Activated CD4-positive, alpha-beta T cell treated with anti-CD3 and anti-CD28 coated beads, Interleukin-2, amount 10 ng/mL, durations not matched to agents 7 days and 5 days (primary cell): Measurements from ENCODE around the gene PKMYT1. TPM values are rescaled to one million over a fixed set of nuclear protein-coding genes. Genes with fewer than 3 reads are reported as not detected.
"Not testable (repeated sequence)": the region's sequence is repeated elsewhere in the genome, so short reads cannot be mapped to it uniquely, and the experiment has no call there.

ENCODE experiments used
- CTCF ChIA-PET: fragments of 350-600 bp; sonication (Branson Sonifier 250); formaldehyde crosslinking; loops from one replicate; lab custom pipeline; 2021; ENCODE audit warnings: antibody characterized with exemption; lab: Charles Lee
- POLR2A ChIA-PET: fragments of 350-600 bp; sonication (Branson Sonifier 250); formaldehyde crosslinking; loops from one replicate; lab custom pipeline; 2021; ENCODE audit warnings: antibody characterized with exemption; lab: Charles Lee
- DNase-seq: peaks from one replicate; pipeline ENCODE4 v3.0.0-alpha.2; 2020
- H3K27ac Mint-ChIP-seq: one replicate; pipeline ENCODE4 v1.8.0; 2021; ENCODE audit warnings: mild to moderate bottlenecking, moderate library complexity, mixed read lengths
- H3K27me3 Mint-ChIP-seq: one replicate; pipeline ENCODE4 v1.8.0; 2021; ENCODE audit warnings: mixed read lengths
- H3K36me3 Mint-ChIP-seq: one replicate; pipeline ENCODE4 v1.8.0; 2021; ENCODE audit warnings: low read depth, mixed read lengths
- H3K4me1 Mint-ChIP-seq: one replicate; pipeline ENCODE4 v1.8.0; 2021; ENCODE audit warnings: mixed read lengths
- H3K4me3 Mint-ChIP-seq: one replicate; pipeline ENCODE4 v1.8.0; 2021; ENCODE audit warnings: mild to moderate bottlenecking, moderate library complexity, mixed read lengths
- H3K9me3 Mint-ChIP-seq: one replicate; pipeline ENCODE4 v1.8.0; 2021; ENCODE audit warnings: mixed read lengths
- total RNA-seq, 2 experiments: library from RNA; stranded (reverse); gene quantifications; one replicate each; pipeline ENCODE4 v1.2.3, GENCODE V29; 2021

Gene PKMYT1
- total RNA-seq, 2 experiments from 2014 or later, result 122 to 151 TPM

- DNase-seq, result no peak
- Mint-ChIP-seq H3K36me3 (peaks cover 23% of the 10 kb centered on the region), H3K27me3 (no peaks in the 10 kb centered on the region), H3K4me1 (no peaks in the 10 kb centered on the region), H3K4me3 (no peak overlapping the region), H3K9me3 (no peaks in the 10 kb centered on the region), H3K27ac (no peak overlapping the region)
- CTCF ChIA-PET, result interaction anchor here (0.6 to 1.4 kb wide), 3 partner anchors 15 to 221 kb away, joined by 3 to 4 read pairs (median 3); no protein-coding TSS in a partner anchor
- POLR2A ChIA-PET, result no interaction called here
These were observed 38.2 kb downstream of the PKMYT1 start for GRCh38 chr16:2942045-2942444.

GRCh38 chr16:2939968-2940367, 40.3 kb downstream of the PKMYT1 start:
- ChIA-PET POLR2A (no interaction called here), CTCF (interaction anchor here (0.8 to 1.8 kb wide), 4 partner anchors 13 to 98 kb away, joined by 3 to 6 read pairs (median 3); partner anchors contain the start of gene PKMYT1)
- DNase-seq, result no peak
- Mint-ChIP-seq H3K9me3 (no peaks in the 10 kb centered on the region), H3K27me3 (no peaks in the 10 kb centered on the region), H3K4me1 (peaks cover 7% of the 10 kb centered on the region), H3K4me3 (no peak overlapping the region), H3K36me3 (peaks cover 29% of the 10 kb centered on the region), H3K27ac (no peak overlapping the region)

DNA sequence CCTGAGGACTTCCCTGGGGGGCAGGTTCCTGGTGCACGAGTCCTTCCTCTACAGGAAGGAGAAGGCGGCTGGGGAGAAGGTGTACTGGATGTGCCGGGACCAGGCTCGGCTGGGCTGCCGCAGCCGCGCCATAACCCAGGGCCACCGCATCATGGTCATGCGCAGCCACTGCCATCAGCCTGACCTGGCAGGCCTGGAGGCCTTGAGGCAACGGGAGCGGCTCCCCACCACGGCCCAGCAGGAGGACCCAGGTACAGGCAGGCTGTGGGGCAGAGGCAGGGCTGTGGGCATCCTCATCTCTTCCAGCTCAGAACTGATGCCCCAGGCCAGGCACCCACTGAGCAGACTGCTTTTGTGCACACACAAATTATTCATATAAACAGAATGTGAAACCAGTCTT, 42.0 kb downstream of the PKMYT1 start:
- H3K4me1 Mint-ChIP-seq, result peaks cover 7% of the 10 kb centered on the region
- peaks cover 33% of the 10 kb centered on the region for H3K36me3 Mint-ChIP-seq

DNA sequence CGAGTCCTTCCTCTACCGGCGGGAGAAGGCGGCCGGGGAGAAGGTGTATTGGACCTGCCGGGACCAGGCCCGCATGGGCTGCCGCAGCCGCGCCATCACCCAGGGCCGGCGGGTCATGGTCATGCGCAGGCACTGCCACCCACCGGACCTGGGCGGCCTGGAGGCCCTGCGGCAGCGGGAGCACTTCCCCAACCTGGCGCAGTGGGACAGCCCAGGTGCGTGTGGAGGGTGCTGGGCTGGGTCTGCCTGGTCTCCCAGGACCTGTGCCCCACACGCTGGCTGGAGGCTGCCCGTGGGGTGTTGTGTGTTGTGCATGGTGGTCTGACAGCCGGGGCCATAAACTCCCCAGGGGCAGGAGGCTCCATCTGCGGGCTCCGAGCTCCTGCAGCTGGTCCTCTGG, 43.1 kb downstream of the PKMYT1 start:
- no peak for DNase-seq
- H3K27ac Mint-ChIP-seq, result peak overlapping the region; percentile 41
- peaks cover 7% of the 10 kb centered on the region for H3K4me1 Mint-ChIP-seq
- H3K36me3 Mint-ChIP-seq, result peaks cover 34% of the 10 kb centered on the region
- no peak overlapping the region for H3K4me3 Mint-ChIP-seq
- ChIA-PET POLR2A (no interaction called here), CTCF (interaction anchor here (0.6 kb wide), 1 partner anchor 22 kb away, joined by 3 read pairs; no protein-coding TSS in a partner anchor)
- no peaks in the 10 kb centered on the region for H3K27me3 Mint-ChIP-seq
- no peaks in the 10 kb centered on the region for H3K9me3 Mint-ChIP-seq

More for the DNA sequence above, 42.0 kb downstream of the PKMYT1 start:
- DNase-seq, result no peak
- CTCF ChIA-PET, result interaction anchor here (1.8 kb wide), 1 partner anchor 11 kb away, joined by 6 read pairs; no protein-coding TSS in a partner anchor
- Mint-ChIP-seq H3K27ac (no peak overlapping the region), H3K9me3 (no peaks in the 10 kb centered on the region), H3K4me3 (no peak overlapping the region), H3K27me3 (no peaks in the 10 kb centered on the region)
- POLR2A ChIA-PET, result no interaction called here

GRCh38 chr16:2936436-2937011, 43.7 kb downstream of the PKMYT1 start:
- POLR2A ChIA-PET, result no interaction called here
- Mint-ChIP-seq H3K27ac (no peak overlapping the region), H3K4me3 (no peak overlapping the region), H3K4me1 (peaks cover 7% of the 10 kb centered on the region), H3K36me3 (peaks cover 34% of the 10 kb centered on the region), H3K9me3 (no peaks in the 10 kb centered on the region), H3K27me3 (no peaks in the 10 kb centered on the region)
- CTCF ChIA-PET, result interaction anchor here (1.3 kb wide), 1 partner anchor 144 kb away, joined by 3 read pairs; no protein-coding TSS in a partner anchor
- no peak for DNase-seq

- CTCF ChIA-PET, result interaction anchor here (1.4 kb wide), 1 partner anchor 66 kb away, joined by 3 read pairs; no protein-coding TSS in a partner anchor
- no peaks in the 10 kb centered on the region for H3K9me3 Mint-ChIP-seq
These were observed 45.8 kb downstream of the PKMYT1 start for GRCh38 chr16:2934450-2934849.

GRCh38 chr16:2933701-2934100, 46.5 kb downstream of the PKMYT1 start:
- H3K27ac Mint-ChIP-seq, result no peak overlapping the region

More at GRCh38 chr16:2934450-2934849, 45.8 kb downstream of the PKMYT1 start:
- POLR2A ChIA-PET, result no interaction called here
- H3K36me3 Mint-ChIP-seq, result peaks cover 23% of the 10 kb centered on the region
- peaks cover 7% of the 10 kb centered on the region for H3K4me1 Mint-ChIP-seq
- no peak overlapping the region for H3K4me3 Mint-ChIP-seq
- H3K27ac Mint-ChIP-seq, result no peak overlapping the region
- no peak for DNase-seq
- H3K27me3 Mint-ChIP-seq, result no peaks in the 10 kb centered on the region

DNA sequence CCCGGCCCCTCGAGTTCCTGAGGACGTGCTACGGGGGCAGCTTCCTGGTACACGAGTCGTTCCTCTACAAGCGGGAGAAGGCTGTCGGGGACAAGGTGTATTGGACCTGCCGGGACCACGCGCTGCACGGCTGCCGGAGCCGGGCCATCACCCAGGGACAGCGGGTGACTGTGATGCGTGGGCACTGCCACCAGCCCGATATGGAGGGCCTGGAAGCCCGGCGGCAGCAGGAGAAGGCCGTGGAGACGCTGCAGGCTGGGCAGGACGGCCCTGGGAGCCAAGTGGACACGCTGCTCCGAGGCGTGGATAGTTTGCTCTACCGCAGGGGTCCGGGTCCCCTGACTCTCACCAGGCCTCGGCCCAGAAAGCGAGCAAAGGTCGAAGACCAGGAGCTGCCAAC, 47.1 kb downstream of the PKMYT1 start:
- Mint-ChIP-seq H3K4me1 (peaks cover 7% of the 10 kb centered on the region), H3K4me3 (no peak overlapping the region), H3K9me3 (no peaks in the 10 kb centered on the region), H3K27me3 (no peaks in the 10 kb centered on the region), H3K27ac (no peak overlapping the region), H3K36me3 (peaks cover 20% of the 10 kb centered on the region)
- ChIA-PET POLR2A (no interaction called here), CTCF (no interaction called here)
- no peak for DNase-seq

More at GRCh38 chr16:2933701-2934100, 46.5 kb downstream of the PKMYT1 start:
- Mint-ChIP-seq H3K27me3 (no peaks in the 10 kb centered on the region), H3K4me1 (peaks cover 7% of the 10 kb centered on the region), H3K9me3 (no peaks in the 10 kb centered on the region), H3K4me3 (no peak overlapping the region), H3K36me3 (peaks cover 22% of the 10 kb centered on the region)
- no peak for DNase-seq
- ChIA-PET CTCF (no interaction called here), POLR2A (no interaction called here)

DNA sequence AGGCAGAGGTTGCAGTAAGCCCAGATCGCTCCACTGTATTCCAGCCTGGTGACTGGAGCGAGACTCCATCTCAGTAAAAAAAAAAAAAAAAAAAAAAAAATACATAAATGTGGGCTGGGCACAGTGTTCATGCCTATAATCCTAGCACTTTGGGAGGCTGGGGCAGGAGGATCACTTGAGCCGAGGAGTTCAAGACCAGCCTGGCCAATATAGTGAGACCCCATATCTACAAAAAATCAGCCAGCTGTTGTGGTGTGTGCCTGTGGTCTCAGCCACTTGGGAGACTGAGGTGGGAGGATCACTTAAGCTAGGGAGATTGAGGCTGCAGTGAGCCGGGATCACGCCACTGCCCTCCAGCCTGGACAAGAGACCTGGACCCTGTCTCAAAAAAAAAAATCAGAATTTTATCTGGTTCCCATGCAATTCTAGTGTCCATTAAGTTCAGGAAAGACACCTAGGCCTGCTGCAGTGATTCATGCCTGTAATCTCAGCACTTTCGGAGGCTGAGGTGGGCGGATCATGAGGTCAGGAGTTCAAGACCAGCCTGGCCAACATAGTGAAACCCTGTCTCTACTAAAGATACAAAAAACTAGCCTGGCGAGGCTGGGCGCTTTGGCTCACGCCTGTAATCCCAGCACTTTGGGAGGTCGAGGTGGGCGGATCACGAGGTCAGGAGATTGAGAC, 48.9 kb downstream of the PKMYT1 start:
- POLR2A ChIA-PET, H3K27me3 Mint-ChIP-seq, H3K9me3 Mint-ChIP-seq, H3K27ac Mint-ChIP-seq, H3K4me3 Mint-ChIP-seq, DNase-seq: not testable (repeated sequence)
- H3K36me3 Mint-ChIP-seq, result peaks cover 17% of the 10 kb centered on the region
- CTCF ChIA-PET, result interaction anchor here (0.6 to 1.2 kb wide), 4 partner anchors 8 to 140 kb away, joined by 3 to 4 read pairs (median 4); no protein-coding TSS in a partner anchor
- peaks cover 20% of the 10 kb centered on the region for H3K4me1 Mint-ChIP-seq

DNA sequence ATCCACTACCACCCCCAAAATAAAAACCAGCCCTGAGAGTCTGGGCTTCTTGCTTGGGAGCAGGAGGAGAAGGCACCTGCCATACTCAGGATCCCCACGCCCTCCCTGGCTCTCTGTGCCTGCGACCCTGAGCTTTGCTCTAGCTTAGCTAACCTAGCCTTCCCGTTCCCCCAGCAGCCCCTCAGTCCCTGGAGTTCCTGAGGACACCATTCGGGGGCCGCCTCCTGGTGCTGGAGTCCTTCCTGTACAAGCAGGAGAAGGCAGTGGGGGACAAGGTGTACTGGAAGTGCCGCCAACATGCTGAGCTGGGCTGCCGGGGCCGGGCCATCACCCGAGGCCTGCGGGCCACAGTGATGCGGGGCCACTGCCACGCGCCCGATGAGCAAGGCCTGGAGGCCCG, 50.0 kb downstream of the PKMYT1 start:
- CTCF ChIA-PET, result interaction anchor here (0.8 to 1.4 kb wide), 2 partner anchors 10 to 62 kb away, joined by 4 to 5 read pairs; no protein-coding TSS in a partner anchor
- H3K27ac Mint-ChIP-seq, result no peak overlapping the region

GRCh38 chr16:2929693-2930092, 50.6 kb downstream of the PKMYT1 start:
- Mint-ChIP-seq H3K4me1 (peaks cover 17% of the 10 kb centered on the region), H3K36me3 (peaks cover 10% of the 10 kb centered on the region), H3K27me3 (no peaks in the 10 kb centered on the region), H3K27ac (no peak overlapping the region), H3K4me3 (no peak overlapping the region), H3K9me3 (no peaks in the 10 kb centered on the region)
- POLR2A ChIA-PET, result no interaction called here
- no peak for DNase-seq
- CTCF ChIA-PET, result interaction anchor here (1.4 kb wide), 1 partner anchor 62 kb away, joined by 5 read pairs; no protein-coding TSS in a partner anchor

More for the DNA sequence above, 50.0 kb downstream of the PKMYT1 start:
- Mint-ChIP-seq H3K9me3 (no peaks in the 10 kb centered on the region), H3K4me1 (peaks cover 18% of the 10 kb centered on the region), H3K4me3 (no peak overlapping the region), H3K36me3 (peaks cover 11% of the 10 kb centered on the region), H3K27me3 (no peaks in the 10 kb centered on the region)
- POLR2A ChIA-PET, result no interaction called here
- no peak for DNase-seq

DNA sequence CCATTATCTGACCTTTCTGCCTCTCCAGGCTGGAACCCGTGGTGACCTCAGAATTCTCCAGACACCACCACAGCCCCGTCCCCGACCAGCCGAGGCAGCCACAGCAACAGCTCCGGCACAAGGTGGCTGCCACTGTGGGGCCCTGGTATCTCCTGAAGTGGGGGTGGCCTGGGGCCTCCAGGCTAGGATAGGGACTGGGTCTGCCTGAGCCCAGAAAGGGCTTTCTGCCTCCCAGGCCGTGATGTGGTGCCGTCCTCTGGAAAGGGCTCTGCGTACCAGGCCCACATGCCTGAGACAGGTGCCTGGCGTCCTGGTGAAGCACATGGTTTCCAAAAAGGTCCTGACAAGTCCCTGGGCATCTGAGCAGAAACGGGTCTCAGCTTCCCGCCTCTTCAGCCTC, 51.5 kb downstream of the PKMYT1 start:
- no peaks in the 10 kb centered on the region for H3K27me3 Mint-ChIP-seq
- no peak overlapping the region for H3K27ac Mint-ChIP-seq
- peaks cover 17% of the 10 kb centered on the region for H3K4me1 Mint-ChIP-seq
- H3K4me3 Mint-ChIP-seq, result no peak overlapping the region
- DNase-seq, result no peak
- no peaks in the 10 kb centered on the region for H3K9me3 Mint-ChIP-seq
- CTCF ChIA-PET, result no interaction called here
- POLR2A ChIA-PET, result no interaction called here
- peaks cover 4% of the 10 kb centered on the region for H3K36me3 Mint-ChIP-seq

DNA sequence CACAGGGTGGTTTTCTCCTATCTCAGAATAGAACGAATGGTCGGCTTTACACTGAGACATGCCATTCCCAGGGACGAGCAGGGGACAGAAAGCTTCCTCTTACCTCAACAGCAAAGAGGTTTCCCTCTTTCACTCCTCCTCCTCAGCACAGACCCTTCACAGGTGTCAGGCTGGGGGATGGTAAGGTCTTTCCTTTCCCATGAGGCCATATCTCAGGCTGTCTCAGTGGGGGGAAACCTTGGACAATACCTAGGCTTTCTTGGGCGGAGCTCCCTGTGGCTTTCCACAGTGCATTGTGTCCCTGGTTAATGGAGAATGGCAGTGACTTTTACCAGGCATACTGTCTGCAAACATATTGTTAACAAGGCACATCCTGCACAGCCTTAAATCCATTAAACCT, 52.1 kb downstream of the PKMYT1 start:
- CTCF ChIA-PET, result interaction anchor here (1.2 to 2.0 kb wide), 2 partner anchors 11 to 21 kb away, joined by 4 to 22 read pairs; no protein-coding TSS in a partner anchor
- peaks cover 17% of the 10 kb centered on the region for H3K4me1 Mint-ChIP-seq
- DNase-seq, POLR2A ChIA-PET, H3K4me3 Mint-ChIP-seq, H3K36me3 Mint-ChIP-seq, H3K27ac Mint-ChIP-seq, H3K9me3 Mint-ChIP-seq, H3K27me3 Mint-ChIP-seq: not testable (repeated sequence)
